ENCODE measurements around the gene PACRG.

Gene PACRG

DNA sequence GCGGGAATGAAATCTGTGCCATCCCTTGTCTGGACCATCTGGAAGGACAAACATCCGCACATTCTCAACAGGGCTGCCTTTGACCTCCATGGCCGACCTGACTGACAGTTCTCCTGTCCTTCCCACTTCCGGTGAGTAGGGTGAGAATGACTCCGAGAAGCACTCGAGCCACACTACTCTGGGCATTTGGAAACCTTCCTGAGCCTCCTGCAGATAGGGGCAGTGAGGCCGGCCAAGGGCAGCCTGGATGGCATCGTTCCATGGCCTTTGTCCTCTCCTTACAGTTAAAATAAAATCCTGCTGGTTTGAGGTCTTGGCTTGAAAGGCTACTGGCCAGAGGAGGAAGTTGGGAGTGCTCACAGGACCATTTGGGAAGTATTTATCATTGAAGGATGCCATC, 615.8 kb downstream of the PACRG start:
- DNase-seq, result no peak

DNA sequence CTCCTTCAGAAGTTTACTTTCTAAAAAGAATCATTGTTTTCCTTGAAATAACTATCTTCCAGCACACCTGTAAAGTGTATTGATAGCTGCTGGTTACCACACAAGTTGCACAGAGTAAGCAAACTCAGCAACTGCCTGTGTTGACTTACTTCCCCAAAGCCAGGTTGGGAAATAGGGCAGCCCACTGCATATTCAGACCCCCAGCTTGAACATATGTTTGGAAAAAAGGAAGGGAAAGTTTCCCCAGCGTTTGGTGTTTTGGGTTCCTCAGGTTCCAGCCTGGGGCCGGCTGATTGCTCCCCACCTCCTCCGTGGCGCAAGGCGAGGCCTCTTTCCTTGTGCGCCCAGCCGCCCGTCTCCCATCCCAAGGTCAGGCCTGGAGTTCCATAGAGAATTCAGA, 616.6 kb downstream of the PACRG start:
- DNase-seq, result no peak

DNA sequence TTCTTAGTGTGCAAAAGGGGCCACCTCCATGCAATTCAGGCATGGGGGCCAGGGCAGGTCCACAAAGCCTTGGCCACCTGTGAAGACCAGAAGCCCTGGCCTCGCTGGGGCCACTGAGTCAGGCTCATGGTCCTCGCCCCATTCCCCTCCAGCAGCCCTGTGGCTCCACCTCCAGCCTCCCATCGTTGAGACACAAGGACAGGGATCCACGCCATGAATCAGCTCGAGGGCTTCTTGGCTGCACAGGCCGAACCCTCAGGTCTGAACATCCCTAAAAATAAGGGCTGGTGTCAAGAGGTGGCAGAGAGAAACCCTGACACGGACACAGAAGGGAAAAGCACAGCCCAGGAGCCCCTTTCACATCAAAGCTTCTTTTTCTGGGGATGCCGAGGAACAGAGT, 618.2 kb downstream of the PACRG start:
- no peak for DNase-seq

DNA sequence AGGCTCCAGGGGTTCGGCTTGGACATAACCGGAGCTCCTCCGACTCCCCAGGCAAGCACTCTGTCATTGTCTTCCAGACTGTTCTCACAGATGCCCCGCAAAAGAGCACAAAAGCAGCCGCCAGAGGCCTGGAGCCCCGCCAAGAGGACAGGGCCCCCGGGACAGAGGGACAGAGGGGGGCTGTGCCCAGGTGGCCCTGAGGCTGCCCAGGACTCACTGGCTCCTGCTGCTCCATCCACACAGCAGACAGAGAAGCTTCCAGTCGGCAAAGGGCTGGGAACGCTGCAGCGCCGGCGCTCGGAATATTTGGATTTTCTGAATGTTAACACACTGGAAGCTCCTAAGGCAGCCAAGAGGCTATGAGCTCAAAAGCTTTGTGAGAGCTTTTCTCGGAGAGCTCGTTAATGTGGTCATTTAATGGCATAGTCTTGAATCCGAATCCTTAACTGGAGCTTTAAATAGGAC, 618.8 kb downstream of the PACRG start:
- no peak for DNase-seq

DNA sequence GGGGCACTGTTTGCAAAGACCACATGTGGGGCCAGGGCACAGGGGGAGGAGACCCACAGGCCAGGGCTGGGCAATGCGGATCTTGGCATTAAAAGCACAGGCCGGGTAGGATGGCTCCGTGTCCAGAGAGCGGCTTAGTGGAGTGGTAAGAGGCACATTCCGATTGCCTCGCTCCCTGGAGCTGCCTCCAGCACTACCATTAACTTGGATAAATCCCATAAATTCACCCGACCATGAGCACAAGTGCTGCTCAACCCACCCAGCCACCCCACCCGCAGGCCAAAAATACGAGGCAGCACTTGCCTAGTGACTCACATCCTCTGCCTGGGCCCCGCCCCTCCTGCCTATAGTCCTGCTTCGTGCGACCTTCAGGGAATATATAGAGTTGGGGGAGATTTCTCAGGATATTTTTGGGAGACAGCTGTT, 619.3 kb downstream of the PACRG start:
- DNase-seq, result no peak

DNA sequence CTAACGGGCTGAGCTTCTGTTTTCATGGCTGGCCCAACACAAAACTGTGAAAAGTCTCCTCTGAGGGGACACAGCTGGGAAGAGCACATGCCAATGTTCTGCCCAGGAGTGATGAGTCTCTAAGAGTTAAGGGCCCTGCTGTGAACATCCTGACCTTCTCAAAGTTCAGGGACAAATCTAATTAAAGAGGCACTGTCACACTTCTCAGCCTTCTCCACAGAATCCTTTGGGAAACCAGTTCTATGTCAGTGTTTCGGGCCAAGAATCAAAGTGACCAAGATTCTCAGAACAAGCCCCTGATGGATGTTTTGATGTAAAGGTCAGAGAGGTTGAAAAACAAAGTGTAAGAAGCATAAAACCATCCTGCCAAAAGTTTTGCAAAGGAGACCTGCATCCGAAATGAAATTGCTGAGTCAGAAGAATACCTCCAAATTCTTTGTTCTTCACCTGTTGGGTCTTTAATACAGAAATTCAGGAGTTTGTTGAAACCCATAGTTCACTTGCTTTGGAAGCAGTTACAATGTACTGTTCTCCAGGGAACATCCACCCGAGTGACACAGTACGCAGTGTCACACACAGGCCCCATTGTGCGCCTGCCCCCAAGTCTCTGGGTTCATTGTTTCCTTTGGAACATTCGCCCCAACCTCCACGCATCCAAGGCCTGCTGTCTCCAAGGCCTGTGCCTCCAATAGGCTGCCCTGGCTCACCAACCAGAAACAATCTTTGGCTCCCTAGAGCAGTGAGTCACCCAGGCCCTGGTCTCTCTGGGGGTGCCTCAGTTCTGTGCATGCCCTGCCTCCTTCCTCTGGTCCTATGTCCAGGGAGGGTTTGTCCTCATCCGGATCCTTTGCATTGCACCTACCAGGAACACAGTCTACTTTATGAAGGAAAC, 621.3 kb downstream of the PACRG start:
- no peak for DNase-seq

DNA sequence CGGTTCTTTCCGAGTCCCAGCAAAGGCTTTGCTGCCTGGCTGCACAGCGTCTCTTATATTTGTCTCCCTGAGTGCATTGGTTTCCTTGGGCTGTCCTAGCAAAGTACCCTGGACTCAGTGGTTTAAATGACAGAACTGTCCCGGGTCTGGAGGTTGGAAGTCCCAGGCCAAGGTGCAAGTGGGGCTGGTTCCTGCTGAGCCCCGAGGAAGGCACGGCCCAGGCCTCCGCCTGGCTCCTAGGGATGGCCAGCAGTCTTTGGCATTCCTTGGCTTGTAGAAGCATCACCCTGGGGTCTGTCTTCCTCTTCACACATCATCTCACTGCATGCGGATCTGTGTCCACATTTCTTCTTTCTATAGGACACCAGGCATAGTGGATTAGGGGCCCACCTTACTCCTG, 621.9 kb downstream of the PACRG start:
- DNase-seq, result no peak

DNA sequence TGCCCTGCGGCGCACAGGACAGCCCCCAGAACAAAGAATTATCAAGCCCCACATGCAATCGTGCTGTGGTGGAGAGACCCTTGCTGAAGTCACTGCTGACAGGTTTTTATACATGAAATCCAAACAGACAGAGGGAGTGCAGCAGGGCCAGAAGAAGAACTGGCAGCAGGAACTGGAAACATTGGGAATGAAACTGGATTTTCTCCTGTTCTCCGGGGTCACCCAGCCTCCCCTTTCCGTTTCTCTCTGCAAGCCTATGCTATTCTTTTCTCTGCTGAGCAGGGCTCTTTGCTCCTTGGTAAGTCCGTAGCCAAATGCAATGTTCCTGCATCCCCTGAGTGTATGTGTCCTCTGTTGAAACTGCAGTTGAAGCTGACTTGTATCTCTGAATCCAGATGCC, 623.2 kb downstream of the PACRG start:
- no peak for DNase-seq

DNA sequence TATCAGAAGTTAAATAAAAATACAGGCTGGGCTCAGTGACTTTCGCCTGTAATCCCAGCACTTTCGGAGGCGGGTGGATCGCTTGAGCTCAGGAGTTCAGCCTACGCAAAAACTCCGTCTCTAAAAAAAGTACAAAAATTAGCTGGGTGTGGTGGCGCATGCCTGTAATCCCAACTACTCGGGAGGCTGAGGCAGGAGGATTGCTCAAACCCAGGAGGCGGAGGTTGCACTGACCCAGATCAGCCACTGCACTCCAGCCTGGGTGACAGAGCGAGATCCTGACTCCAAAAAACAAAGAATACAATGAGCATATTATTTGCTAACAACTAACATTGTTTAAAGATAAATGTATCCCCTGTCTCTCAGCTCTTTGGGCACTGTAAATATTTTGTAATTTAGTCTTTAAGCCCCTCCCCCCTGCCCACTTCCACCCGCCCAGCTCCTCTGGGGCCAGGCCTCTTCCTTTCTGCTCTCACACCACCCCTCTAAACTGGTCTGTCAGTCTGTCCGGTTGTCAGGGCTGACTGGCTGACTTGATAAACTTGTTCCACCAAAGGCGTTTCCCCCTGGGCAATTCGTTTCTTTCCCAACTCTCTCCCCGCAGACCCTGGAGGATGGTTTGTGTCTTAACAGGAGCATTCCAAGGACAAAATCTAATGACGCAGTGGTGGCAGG, 624.4 kb downstream of the PACRG start:
- no peak for DNase-seq

DNA sequence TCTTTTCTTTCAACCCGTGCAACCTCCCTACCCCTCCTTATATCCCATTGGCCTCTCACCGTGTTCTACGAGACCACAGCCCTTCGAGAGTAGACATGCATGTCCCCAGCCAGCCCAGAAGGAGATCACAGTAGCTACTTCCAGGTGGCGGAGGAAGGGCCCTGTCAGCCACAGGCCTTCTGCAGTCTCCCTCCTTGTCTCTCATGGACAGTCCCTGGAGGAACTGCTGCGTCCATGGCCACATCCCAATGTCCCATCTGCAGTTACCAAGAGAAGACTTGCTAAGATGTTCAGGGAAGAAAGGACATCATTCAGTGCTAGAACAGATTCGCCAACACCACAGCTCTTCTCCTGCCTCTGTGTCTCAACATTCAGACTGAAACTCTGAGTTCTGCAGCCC, 625.2 kb downstream of the PACRG start:
- DNase-seq, result no peak

DNA sequence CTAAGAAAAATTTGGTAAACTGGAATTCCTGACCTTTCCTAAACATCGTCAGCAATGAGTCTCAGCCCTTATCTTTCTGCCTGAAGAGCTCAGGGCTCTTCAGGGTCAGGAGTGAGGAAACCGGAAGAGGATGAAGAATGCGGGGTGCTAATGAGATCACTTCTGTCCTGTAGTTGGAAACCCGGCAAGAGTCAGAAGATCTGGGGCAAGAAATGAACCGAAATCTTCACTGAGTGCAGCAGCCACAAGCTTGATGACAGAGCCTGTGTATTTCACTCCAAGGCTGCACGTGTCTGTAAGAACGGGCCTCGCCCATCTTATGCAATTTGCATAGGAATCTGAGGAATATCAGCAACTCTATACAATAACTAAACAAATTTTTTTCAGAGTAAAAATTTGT, 626.3 kb downstream of the PACRG start:
- no peak for DNase-seq

DNA sequence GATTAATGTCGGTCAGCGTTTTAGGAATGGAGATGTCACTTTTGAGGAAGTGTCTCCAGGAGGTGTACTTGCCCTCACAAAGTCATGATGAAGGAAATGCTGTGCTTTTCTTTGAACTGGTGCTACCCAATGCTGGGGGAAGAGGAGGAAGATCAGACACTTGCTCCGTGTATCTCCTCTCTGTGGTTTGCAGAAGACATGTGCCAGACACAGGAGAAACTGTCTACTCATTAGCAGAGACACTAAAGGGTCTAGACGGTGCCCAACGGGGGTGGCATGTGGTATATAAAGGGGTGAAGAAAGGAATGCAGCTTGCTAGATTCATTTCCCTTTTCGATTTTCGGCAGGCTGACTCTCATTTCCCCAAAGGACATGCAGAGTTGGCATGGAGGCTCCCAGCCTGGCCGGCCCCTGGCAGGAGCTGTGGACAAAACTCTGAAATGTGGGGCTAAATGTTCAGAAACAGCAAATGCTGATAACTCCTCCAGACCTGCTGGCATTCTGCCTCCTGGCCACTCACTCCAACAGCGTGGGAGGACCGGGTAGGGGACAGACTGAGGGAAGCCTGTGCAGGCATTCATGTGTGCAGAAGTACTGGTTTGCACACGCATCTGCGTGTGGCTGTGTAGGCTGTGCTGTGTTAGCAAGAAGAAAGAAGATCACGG, 627.1 kb downstream of the PACRG start:
- no peak for DNase-seq

DNA sequence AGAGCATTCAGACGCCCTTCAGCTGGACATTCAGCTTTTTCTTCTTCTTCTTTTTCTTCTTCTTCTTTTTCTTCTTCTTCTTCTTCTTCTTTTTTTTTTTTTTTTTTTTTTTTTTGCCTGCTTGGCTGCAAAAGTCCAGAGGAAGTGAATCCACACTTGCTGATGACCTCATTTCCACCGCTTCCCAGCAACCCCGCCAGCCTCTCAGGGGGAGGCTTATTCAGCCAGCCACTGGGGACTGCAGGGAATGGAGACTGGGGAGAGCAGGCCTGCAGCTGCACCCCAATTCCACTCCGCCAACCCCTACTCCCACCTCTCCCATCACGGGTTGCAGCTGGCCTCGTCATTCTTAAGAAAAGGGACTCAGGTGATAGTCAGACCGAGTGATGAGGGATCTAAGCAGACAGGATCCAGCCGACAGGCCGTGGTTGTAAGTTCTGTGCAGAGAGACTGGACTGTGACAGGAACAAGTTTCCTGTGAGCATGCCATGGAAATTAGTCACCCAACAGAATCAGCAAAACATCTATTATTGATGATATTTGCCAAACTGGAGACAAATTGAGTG, 627.7 kb downstream of the PACRG start:
- DNase-seq, result peak; percentile 41

DNA sequence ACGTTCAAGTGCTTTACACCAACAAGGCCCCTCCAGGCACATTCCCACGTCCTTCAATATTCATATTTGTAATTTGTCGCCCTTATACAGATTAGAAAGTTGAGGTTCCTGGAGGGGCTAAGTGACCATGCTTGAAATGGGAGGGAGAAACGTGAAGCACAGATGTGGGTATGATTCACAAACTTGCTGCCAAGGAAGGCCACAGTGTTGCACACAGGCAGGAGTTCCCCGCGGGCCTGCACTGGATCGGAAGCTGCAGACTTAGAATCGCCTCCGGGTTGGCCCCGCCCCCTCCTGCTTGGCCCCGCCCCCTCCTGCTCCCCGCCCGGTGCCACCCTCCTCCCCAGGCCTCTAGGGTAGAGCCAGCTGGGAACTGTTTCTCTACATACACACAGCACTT, 628.5 kb downstream of the PACRG start:
- no peak for DNase-seq

DNA sequence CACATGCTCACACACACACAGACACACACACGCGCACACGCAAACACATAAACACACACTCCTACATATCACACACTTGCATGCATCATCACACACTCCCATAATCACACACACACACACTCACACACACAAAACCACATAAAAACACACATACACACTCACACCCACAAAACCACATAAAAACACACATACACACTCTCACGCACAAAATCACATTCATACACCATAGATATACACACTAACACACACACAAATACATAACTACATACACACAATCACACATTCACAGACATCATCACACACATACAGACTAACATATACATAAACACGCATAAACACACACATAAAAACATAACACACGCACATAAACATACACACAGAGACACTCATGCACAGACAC, 629.0 kb downstream of the PACRG start:
- no peak for DNase-seq

DNA sequence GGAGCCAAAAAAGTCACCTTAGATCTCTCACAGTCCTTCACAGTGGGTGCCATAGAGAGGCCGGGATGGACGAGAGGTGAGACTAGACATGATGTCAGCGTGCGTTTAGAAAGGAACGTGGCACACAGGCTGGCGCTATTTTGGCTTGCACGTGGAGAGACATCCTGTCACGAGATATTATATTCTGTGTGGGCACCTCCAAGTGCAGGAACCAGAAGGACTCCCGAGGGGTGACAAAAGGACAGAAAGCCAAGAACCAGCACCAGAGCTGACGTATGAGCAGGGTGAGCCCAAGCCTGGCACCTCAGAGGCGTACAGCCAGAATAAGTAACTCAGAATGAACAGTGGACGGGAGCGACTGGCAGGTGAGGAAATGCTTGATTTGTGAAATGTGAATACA, 636.9 kb downstream of the PACRG start:
- no peak for DNase-seq

All from HCEC 1CT (cell line).